Measurements from ENCODE around the gene CLCF1. TPM values are rescaled to one million over a fixed set of nuclear protein-coding genes. Genes with fewer than 3 reads are reported as not detected.

CLCF1 gene
- total and polyA plus RNA-seq, 2 donors (not counting 3 experiments of a cell fraction or from before 2014, with no cell fraction given) = 5.8 to 6.5 TPM

DNA sequence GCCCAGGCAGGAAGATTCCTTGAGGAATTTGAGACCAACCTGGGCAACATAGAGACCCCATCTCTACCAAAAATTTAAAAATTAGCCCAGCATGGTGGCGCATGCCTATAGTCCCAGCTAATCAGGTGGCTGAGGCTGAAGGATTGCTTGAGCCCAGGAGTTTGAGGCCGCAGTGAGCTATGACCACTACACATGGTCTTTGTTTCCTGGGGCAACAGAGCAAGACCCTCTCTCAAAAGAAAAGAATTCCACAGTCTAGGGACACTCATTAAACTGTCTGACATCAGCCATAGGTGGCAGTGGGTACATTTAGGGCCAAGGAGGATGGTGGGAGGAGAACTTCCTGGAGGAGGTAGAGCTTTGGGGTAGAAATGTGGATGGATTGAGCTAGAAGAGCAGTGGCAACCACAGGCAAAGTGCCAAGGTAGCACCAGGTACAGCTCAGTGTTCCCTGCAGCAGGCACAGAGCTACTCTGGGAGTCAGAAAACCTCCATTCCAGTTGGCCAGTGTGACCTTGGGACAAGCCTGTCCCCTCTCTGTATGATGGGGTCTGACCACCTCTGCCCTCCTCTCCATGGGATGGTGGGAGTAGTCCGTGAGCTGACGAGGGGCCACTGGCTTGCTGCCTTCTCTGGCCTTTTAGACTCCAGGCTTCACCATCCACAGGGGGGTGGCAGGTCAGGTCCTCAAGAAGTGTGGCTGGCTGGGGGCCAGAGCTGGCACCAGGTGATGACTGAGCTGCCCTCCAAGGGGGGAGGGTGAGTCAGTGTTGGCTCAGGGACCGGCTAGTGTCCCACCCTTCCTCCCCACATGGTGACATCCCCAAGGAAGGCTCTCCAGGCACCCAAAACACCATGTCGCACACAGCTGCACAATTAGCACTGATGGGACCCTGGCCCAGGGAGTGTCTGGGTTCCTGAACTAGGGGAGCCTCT lies 3.7 kb upstream of the CLCF1 start:
- Histone ChIP-seq H3K9me3 (replicated peaks; ENCODE audit: control insufficient read depth, insufficient read depth, low read length) (no peaks in the 10 kb centered on the region), H3K27ac (ENCODE audit: insufficient read depth, low read depth, low read length) (no peak overlapping the region), H3K9ac (replicated peaks; ENCODE audit: extremely low read depth, insufficient read depth, low read length) (no peak overlapping the region), H3K4me1 (ENCODE audit: control insufficient read depth, extremely low read depth, insufficient read depth, low read length) (peaks cover 10% of the 10 kb centered on the region), H3K36me3 (ENCODE audit: control insufficient read depth in 2 of 2, extremely low read depth in 1 of 2, insufficient read depth in 2 of 2, low read length in 2 of 2) (no peaks in the 10 kb centered on the region), H4K20me1 (replicated peaks; ENCODE audit: control insufficient read depth, extremely low read depth, insufficient read depth, low read length) (no peaks in the 10 kb centered on the region), H3K9me1 (replicated peaks; ENCODE audit: control insufficient read depth, extremely low read depth, insufficient read depth, low read length) (no peaks in the 10 kb centered on the region), H3K27me3 (ENCODE audit: control insufficient read depth in 2 of 2, insufficient read depth in 2 of 2, low read length in 2 of 2) (peaks cover 0 to 3% of the 10 kb centered on the region in 2 experiments), H3K4me3 (replicated peaks in 1 of 3; ENCODE audit: insufficient read depth in 1 of 3, low read depth in 1 of 3, low read length in 3 of 3) (no peak overlapping the region), H3K79me2 (ENCODE audit: control insufficient read depth, insufficient read depth, low read length) (peaks cover 1% of the 10 kb centered on the region), H2AFZ (ENCODE audit: low read depth, low read length) (no peak overlapping the region), H3K4me2 (ENCODE audit: insufficient read depth, low read length) (no peak overlapping the region)
- CTCF ChIA-PET = interaction anchor here (1.2 to 19.7 kb wide), 4 partner anchors 12 to 31 kb away, joined by 3 to 1051 read pairs (median 40); partner anchors contain the start of genes POLD4 and PPP1CA
- intact Hi-C loops (cut with micrococcal nuclease) = no loop called here
- no peak for FAIRE-seq
- no peak for DNase-seq (ENCODE audit: low read depth, low spot score)
- TF ChIP-seq EZH2 (IDR thresholded peaks at IDR 0.05; ENCODE audit: borderline replicate concordance, low read depth, low read length, severe bottlenecking) (no peak), MYC (IDR thresholded peaks at IDR 0.05; ENCODE audit: low read depth, low read length) (no peak), FOS (IDR thresholded peaks at IDR 0.05; ENCODE audit: borderline replicate concordance, insufficient read depth, low read length) (no peak), JUN (IDR thresholded peaks at IDR 0.05; ENCODE audit: borderline replicate concordance, insufficient read depth, insufficient read length, low read depth) (no peak), POLR2A (IDR thresholded peaks at IDR 0.05; ENCODE audit: low read depth, low read length) (no peak), POLR2AphosphoS5 (IDR thresholded peaks at IDR 0.05; ENCODE audit: insufficient read depth, low read depth, low read length) (no peak), GATA2 (IDR thresholded peaks at IDR 0.05; ENCODE audit: insufficient read depth, insufficient read length, low read depth, low read length) (no peak)
- TF ChIP-seq, protein P1, sequence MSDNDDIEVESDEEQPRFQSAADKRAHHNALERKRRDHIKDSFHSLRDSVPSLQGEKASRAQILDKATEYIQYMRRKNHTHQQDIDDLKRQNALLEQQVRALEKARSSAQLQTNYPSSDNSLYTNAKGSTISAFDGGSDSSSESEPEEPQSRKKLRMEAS (IDR thresholded peaks at IDR 0.05; ENCODE audit: insufficient read depth, insufficient read length) = no peak
- TF ChIP-seq, protein P2, sequence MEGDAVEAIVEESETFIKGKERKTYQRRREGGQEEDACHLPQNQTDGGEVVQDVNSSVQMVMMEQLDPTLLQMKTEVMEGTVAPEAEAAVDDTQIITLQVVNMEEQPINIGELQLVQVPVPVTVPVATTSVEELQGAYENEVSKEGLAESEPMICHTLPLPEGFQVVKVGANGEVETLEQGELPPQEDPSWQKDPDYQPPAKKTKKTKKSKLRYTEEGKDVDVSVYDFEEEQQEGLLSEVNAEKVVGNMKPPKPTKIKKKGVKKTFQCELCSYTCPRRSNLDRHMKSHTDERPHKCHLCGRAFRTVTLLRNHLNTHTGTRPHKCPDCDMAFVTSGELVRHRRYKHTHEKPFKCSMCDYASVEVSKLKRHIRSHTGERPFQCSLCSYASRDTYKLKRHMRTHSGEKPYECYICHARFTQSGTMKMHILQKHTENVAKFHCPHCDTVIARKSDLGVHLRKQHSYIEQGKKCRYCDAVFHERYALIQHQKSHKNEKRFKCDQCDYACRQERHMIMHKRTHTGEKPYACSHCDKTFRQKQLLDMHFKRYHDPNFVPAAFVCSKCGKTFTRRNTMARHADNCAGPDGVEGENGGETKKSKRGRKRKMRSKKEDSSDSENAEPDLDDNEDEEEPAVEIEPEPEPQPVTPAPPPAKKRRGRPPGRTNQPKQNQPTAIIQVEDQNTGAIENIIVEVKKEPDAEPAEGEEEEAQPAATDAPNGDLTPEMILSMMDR (IDR thresholded peaks at IDR 0.05; ENCODE audit: extremely low read depth in 1 of 2, insufficient read depth in 1 of 2, low read depth in 1 of 2, low read length in 2 of 2) = no peak
- no TSS peak for BruUV-seq (replicated peaks)
- POLR2A ChIA-PET = no interaction called here
- dilution Hi-C loops (cut with MboI; ENCODE audit: extremely low pct_ligation_motif_present, low sequenced_read_pairs) = no loop called here

All from endothelial cell of umbilical vein (primary cell).